Liver (tissue), 9 donors: ENCODE results near the gene PCSK4. TPM values are rescaled to one million over a fixed set of nuclear protein-coding genes. Genes with fewer than 3 reads are reported as not detected.

Experiments
- DNase-seq: peaks from one replicate; pipeline ENCODE4 v3.0.0-alpha.2; 2017; ENCODE audit warnings: low spot score
- H3K27ac ChIP-seq, 2 donors: one replicate each; pipeline ENCODE4 v1.7.0; 2013; ENCODE audit warnings: inconsistent platforms in 2 of 2, low read length in 2 of 2, control low read depth in 1 of 2, low read depth in 1 of 2, mild to moderate bottlenecking in 1 of 2
- H3K27me3 ChIP-seq, 4 donors: one replicate each; pipeline versions ENCODE4 v1.6.1 to v1.7.0; 2013; ENCODE audit warnings: low read length in 3 of 4, inconsistent platforms in 1 of 4, mild to moderate bottlenecking in 1 of 4, moderate library complexity in 1 of 4; ENCODE audit not compliant: control insufficient read depth in 4 of 4, insufficient read depth in 4 of 4
- H3K36me3 ChIP-seq, 4 donors: one replicate each; pipeline versions ENCODE4 v1.6.1 to v1.7.0; 2013; ENCODE audit warnings: low read length in 3 of 4, mild to moderate bottlenecking in 3 of 4, low read depth in 1 of 4, moderate library complexity in 1 of 4; ENCODE audit not compliant: control insufficient read depth in 4 of 4, insufficient read depth in 3 of 4
- H3K4me1 ChIP-seq, 4 donors: one replicate each; pipeline versions ENCODE4 v1.6.1 to v1.7.0; 2013; ENCODE audit warnings: low read length in 3 of 4, mild to moderate bottlenecking in 3 of 4, moderate library complexity in 1 of 4; ENCODE audit not compliant: control insufficient read depth in 4 of 4, insufficient read depth in 4 of 4
- H3K4me3 ChIP-seq, 3 donors: one replicate each; pipeline versions ENCODE4 v1.6.1 to v1.7.0; 2013; ENCODE audit warnings: low read length in 3 of 3, control low read depth in 1 of 3, low read depth in 1 of 3, mild to moderate bottlenecking in 1 of 3
- H3K9ac ChIP-seq, 2 donors: one replicate each; pipeline ENCODE4 v1.7.0; 2013; ENCODE audit warnings: low read length in 2 of 2, mild to moderate bottlenecking in 2 of 2, moderate library complexity in 2 of 2, control low read depth in 1 of 2, low read depth in 1 of 2
- H3K9me3 ChIP-seq, 4 donors: one replicate each; pipeline versions ENCODE4 v1.6.1 to v1.7.0; 2013; ENCODE audit warnings: low read length in 3 of 4; ENCODE audit not compliant: control insufficient read depth in 4 of 4
- ATF3 ChIP-seq: IDR thresholded peaks from 2 replicates; pipeline ENCODE4 v1.6.1; 2016; ENCODE audit warnings: antibody characterized with exemption
- FOXA2 ChIP-seq: IDR thresholded peaks from 2 replicates; pipeline ENCODE4 v1.6.1; 2016; ENCODE audit warnings: antibody characterized with exemption
- HNF4A ChIP-seq, 2 donors: conservative IDR thresholded peaks; 2 replicates each; pipeline ENCODE4 v1.6.1; 2016; ENCODE audit warnings: antibody characterized with exemption in 2 of 2, mild to moderate bottlenecking in 2 of 2
- NR2F2 ChIP-seq: IDR thresholded peaks from 2 replicates; pipeline ENCODE4 v1.6.1; 2016; ENCODE audit warnings: antibody characterized with exemption
- REST ChIP-seq: IDR thresholded peaks from 2 replicates; pipeline ENCODE4 v1.6.1; 2016; ENCODE audit warnings: antibody characterized with exemption, mild to moderate bottlenecking
- RXRA ChIP-seq, 2 donors: IDR thresholded peaks; 2 replicates each; pipeline ENCODE4 v1.6.1; 2017 to 2018; ENCODE audit warnings: antibody characterized with exemption in 2 of 2, mild to moderate bottlenecking in 1 of 2
- WGBS: extraction: QIAGEN DNeasy Blood & Tissue Kit; methylation state at CpG from one replicate; pipeline ENCODE4 v1.1.7; 2013; 5-methylcytosine and 5-hydroxymethylcytosine counted together
- polyA plus RNA-seq, 2 donors: library from polyadenylated mRNA; stranded (reverse) in 1 of 2; unstranded in 1 of 2; fragments of 200-250 nt in 1 of 2; fragments of >200 nt in 1 of 2; fragmentation: Nextera tagmentation in 1 of 2; extraction: Ambion mirVana in 1 of 2; gene quantifications; one replicate each; pipeline versions ENCODE4 v1.2.1 to v1.2.3, GENCODE V29; 2013 to 2015
- total RNA-seq, 2 donors: library from RNA; depleted of rRNA; stranded (reverse); fragments of >200 nt; gene quantifications; one replicate each; pipeline ENCODE4 v1.2.3, GENCODE V29; 2014
- TF ChIP-seq, protein P1 (sequence below): fragments of 150-350 bp; IDR thresholded peaks from 2 replicates; pipeline ENCODE4 v1.5.1; 2017; ENCODE audit warnings: improper control_type of control experiment, low read depth, low read length; ENCODE audit not compliant: missing input control
- TF ChIP-seq, protein P2 (sequence below): IDR thresholded peaks from 2 replicates; pipeline ENCODE4 v1.6.1; 2016; ENCODE audit warnings: antibody characterized with exemption
- TF ChIP-seq, protein P3 (sequence below): IDR thresholded peaks from 2 replicates; pipeline ENCODE4 v1.6.1; 2016; ENCODE audit warnings: antibody characterized with exemption
- donor health status: healthy.
- donor health status: healthy.
- donor health status: healthy.
- donor health status: healthy.
- donor health status: healthy.

PCSK4 gene
- total and polyA plus RNA-seq, 4 donors = 0.60 to 2.6 (median 1.9) TPM

DNA sequence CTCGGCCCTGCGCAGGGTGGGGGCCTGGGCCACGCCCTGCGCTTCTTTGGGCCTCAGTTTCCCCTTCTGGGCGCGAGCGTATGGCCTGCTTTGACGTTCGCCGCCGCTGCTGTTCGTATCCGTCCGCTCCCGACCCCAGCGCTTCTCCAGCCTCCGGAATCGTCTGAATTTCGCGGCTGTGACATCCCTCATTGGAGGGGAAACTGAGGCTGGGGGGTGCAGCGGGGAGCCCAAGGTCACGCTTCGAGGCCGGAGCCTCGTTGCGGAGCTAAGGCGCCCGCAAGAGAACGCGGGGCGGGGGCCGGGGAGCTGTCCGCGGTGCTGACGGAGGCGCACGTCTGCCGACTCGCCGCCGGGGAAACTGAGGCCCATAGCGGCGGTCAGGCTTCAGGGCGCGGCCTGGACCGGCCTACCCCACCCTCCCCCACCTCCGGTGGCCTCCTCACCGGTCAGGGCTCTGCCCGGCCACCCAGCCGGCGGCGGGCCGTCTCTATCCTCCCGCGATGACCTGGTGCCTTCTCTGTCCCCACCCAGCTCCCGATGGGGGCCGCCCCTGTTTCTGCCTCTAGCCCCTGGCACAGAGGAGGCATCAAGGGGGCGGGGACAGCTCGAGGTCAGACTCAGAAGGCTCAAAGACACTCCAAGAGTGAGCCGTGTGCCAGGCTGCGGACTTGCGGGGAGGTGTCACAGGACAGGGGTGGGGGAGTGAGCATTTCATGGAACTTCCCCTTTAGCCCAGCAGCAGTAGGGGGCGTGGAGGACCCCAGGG, 43.3 kb downstream of the PCSK4 start:
- Histone ChIP-seq H3K9me3 (no peaks in the 10 kb centered on the region), H3K9ac (no peak overlapping the region), H3K36me3 (peaks cover under 1 to 7% (median 5%) of the 10 kb centered on the region in 4 donors), H3K27ac (no peak overlapping the region), H3K4me1 (peaks cover 3 to 13% (median 11%) of the 10 kb centered on the region in 4 donors), H3K27me3 (peaks cover 8 to 17% (median 14%) of the 10 kb centered on the region in 4 donors), H3K4me3 (no peak overlapping the region)
- 6% methylated on average over 63 of the region's 63 CpGs for WGBS
- TF ChIP-seq REST = peak; percentile 97
- no peak for TF ChIP-seq ATF3
- TF ChIP-seq, protein P1, sequence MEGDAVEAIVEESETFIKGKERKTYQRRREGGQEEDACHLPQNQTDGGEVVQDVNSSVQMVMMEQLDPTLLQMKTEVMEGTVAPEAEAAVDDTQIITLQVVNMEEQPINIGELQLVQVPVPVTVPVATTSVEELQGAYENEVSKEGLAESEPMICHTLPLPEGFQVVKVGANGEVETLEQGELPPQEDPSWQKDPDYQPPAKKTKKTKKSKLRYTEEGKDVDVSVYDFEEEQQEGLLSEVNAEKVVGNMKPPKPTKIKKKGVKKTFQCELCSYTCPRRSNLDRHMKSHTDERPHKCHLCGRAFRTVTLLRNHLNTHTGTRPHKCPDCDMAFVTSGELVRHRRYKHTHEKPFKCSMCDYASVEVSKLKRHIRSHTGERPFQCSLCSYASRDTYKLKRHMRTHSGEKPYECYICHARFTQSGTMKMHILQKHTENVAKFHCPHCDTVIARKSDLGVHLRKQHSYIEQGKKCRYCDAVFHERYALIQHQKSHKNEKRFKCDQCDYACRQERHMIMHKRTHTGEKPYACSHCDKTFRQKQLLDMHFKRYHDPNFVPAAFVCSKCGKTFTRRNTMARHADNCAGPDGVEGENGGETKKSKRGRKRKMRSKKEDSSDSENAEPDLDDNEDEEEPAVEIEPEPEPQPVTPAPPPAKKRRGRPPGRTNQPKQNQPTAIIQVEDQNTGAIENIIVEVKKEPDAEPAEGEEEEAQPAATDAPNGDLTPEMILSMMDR = no peak
- TF ChIP-seq, protein P2, sequence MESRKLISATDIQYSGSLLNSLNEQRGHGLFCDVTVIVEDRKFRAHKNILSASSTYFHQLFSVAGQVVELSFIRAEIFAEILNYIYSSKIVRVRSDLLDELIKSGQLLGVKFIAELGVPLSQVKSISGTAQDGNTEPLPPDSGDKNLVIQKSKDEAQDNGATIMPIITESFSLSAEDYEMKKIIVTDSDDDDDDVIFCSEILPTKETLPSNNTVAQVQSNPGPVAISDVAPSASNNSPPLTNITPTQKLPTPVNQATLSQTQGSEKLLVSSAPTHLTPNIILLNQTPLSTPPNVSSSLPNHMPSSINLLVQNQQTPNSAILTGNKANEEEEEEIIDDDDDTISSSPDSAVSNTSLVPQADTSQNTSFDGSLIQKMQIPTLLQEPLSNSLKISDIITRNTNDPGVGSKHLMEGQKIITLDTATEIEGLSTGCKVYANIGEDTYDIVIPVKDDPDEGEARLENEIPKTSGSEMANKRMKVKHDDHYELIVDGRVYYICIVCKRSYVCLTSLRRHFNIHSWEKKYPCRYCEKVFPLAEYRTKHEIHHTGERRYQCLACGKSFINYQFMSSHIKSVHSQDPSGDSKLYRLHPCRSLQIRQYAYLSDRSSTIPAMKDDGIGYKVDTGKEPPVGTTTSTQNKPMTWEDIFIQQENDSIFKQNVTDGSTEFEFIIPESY = no peak
- TF ChIP-seq, protein P3, sequence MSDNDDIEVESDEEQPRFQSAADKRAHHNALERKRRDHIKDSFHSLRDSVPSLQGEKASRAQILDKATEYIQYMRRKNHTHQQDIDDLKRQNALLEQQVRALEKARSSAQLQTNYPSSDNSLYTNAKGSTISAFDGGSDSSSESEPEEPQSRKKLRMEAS = no peak
- no peak for TF ChIP-seq FOXA2
- no peak for TF ChIP-seq HNF4A (conservative IDR thresholded peaks at IDR 0.05)
- DNase-seq = no peak

- no peak overlapping the region for H3K9ac ChIP-seq
These were observed 44.0 kb downstream of the PCSK4 start for GRCh38 chr19:1445932-1446712.

More at GRCh38 chr19:1445932-1446712, 44.0 kb downstream of the PCSK4 start:
- no peak overlapping the region for H3K27ac ChIP-seq
- peaks cover 3 to 13% (median 11%) of the 10 kb centered on the region in 4 donors for H3K4me1 ChIP-seq
- no peak for DNase-seq
- no peaks in the 10 kb centered on the region for H3K9me3 ChIP-seq
- WGBS = 4% methylated on average over 99 of the region's 99 CpGs
- TF ChIP-seq NR2F2 (no peak), RXRA (IDR thresholded peaks at IDR 0.05) (no peak)
- peaks cover 8 to 17% (median 13%) of the 10 kb centered on the region in 4 donors for H3K27me3 ChIP-seq
- peak overlapping the region in 1 of 3 donors; percentile 33 for H3K4me3 ChIP-seq
- H3K36me3 ChIP-seq = peaks cover 4 to 15% (median 9%) of the 10 kb centered on the region in 4 donors
